Smooth muscle cell (in vitro differentiated cells): Measurements from ENCODE around the gene ROPN1L. TPM values are rescaled to one million over a fixed set of nuclear protein-coding genes. Genes with fewer than 3 reads are reported as not detected.

Source experiments
- DNase-seq: peaks from one replicate; lab custom pipeline; 2025; ENCODE audit not compliant: unreplicated experiment; lab: John Stamatoyannopoulos, UW
- H2AFZ ChIP-seq: fragments of 200-600 bp; sonication (generic); 2 replicates; pipeline ENCODE4 v1.6.0; 2016; ENCODE audit warnings: antibody characterized with exemption, low read depth, mild to moderate bottlenecking
- H3F3A ChIP-seq: fragments of 200-600 bp; sonication (generic); 2 replicates; pipeline ENCODE4 v1.6.0; 2017; ENCODE audit warnings: antibody characterized with exemption, low read depth
- H3K27ac ChIP-seq: fragments of 200-600 bp; sonication (generic); 2 replicates; pipeline ENCODE4 v1.5.1; 2016; ENCODE audit warnings: low read depth, mild to moderate bottlenecking
- H3K27me3 ChIP-seq: fragments of 200-600 bp; sonication (generic); 2 replicates; pipeline ENCODE4 v1.6.1; 2016; ENCODE audit warnings: low read depth, mild to moderate bottlenecking
- H3K36me3 ChIP-seq: fragments of 200-600 bp; sonication (generic); 2 replicates; pipeline ENCODE4 v1.5.1; 2016; ENCODE audit warnings: low read depth
- H3K4me1 ChIP-seq: fragments of 200-600 bp; sonication (generic); 2 replicates; pipeline ENCODE4 v1.5.1; 2016; ENCODE audit warnings: low read depth
- H3K4me2 ChIP-seq: fragments of 200-600 bp; sonication (generic); 2 replicates; pipeline ENCODE4 v1.6.0; 2016; ENCODE audit warnings: mild to moderate bottlenecking
- H3K4me3 ChIP-seq: fragments of 200-600 bp; sonication (generic); 2 replicates; pipeline ENCODE4 v1.5.1; 2016; ENCODE audit warnings: mild to moderate bottlenecking
- H3K79me2 ChIP-seq: fragments of 200-600 bp; sonication (generic); 2 replicates; pipeline ENCODE4 v1.6.0; 2016; ENCODE audit warnings: low read depth, mild to moderate bottlenecking
- H3K9ac ChIP-seq: fragments of 200-600 bp; sonication (generic); 2 replicates; pipeline ENCODE4 v1.6.0; 2016; ENCODE audit warnings: low read depth
- H3K9me3 ChIP-seq: fragments of 200-600 bp; sonication (generic); replicated peaks from 2 replicates; pipeline ENCODE4 v1.5.1; 2016; ENCODE audit warnings: low read depth
- H4K20me1 ChIP-seq: fragments of 200-600 bp; sonication (generic); 2 replicates; pipeline ENCODE4 v1.6.0; 2016; ENCODE audit warnings: low read depth
- CTCF ChIP-seq: fragments of 200-600 bp; sonication (generic); IDR thresholded peaks from 2 replicates; pipeline ENCODE4 v1.5.1; 2017; ENCODE audit warnings: borderline replicate concordance, mild to moderate bottlenecking, antibody characterized with exemption; ENCODE audit not compliant: insufficient read depth, poor library complexity, severe bottlenecking
- WGBS: methylation state at CpG from one replicate; pipeline ENCODE4 v1.1.7; 2016; ENCODE audit warnings: low lambda C conversion rate; 5-methylcytosine and 5-hydroxymethylcytosine counted together
- polyA plus RNA-seq: library from polyadenylated mRNA; unstranded; fragments of >200 nt; fragmentation: Nextera tagmentation; extraction: Ambion mirVana; gene quantifications from 2 replicates; pipeline ENCODE4 v1.2.1, GENCODE V29; 2016
- total RNA-seq: library from RNA; depleted of rRNA; stranded (reverse); fragments of >200 nt; gene quantifications from 2 replicates; pipeline ENCODE4 v1.2.3, GENCODE V29; 2014

ROPN1L gene
- total and polyA plus RNA-seq, 2 experiments from 2014 or later = 3.0 TPM; not detected in 1

- H3K9me3 ChIP-seq = no peaks in the 10 kb centered on the region
- no peaks in the 10 kb centered on the region for H3K4me1 ChIP-seq
- no peak overlapping the region for H3K27ac ChIP-seq
- H3F3A ChIP-seq = peaks cover 14% of the 10 kb centered on the region
- peaks cover 4% of the 10 kb centered on the region for H3K27me3 ChIP-seq
- H3K4me3 ChIP-seq = peak overlapping the region; percentile 67
- DNase-seq = no peak
- WGBS = 21% methylated on average over 4 of the region's 4 CpGs
- H3K79me2 ChIP-seq = no peaks in the 10 kb centered on the region
- H4K20me1 ChIP-seq = no peaks in the 10 kb centered on the region
- H3K9ac ChIP-seq = no peak overlapping the region
- H3K4me2 ChIP-seq = peak overlapping the region; percentile 89
- H3K36me3 ChIP-seq = no peaks in the 10 kb centered on the region
- no peak overlapping the region for H2AFZ ChIP-seq
- no peak for TF ChIP-seq CTCF
Observed at GRCh38 chr5:10442576-10442975, 897 bp downstream of the ROPN1L start.

- no peak overlapping the region for H3K4me3 ChIP-seq
- no peaks in the 10 kb centered on the region for H4K20me1 ChIP-seq
- H3K4me1 ChIP-seq = no peaks in the 10 kb centered on the region
- WGBS = 91% methylated on average over 8 of the region's 8 CpGs
- no peak overlapping the region for H3K9ac ChIP-seq
- no peak for TF ChIP-seq CTCF
- no peak overlapping the region for H2AFZ ChIP-seq
- H3K27ac ChIP-seq = no peak overlapping the region
- H3K36me3 ChIP-seq = no peaks in the 10 kb centered on the region
- DNase-seq = no peak
- H3K9me3 ChIP-seq = no peaks in the 10 kb centered on the region
- H3F3A ChIP-seq = peaks cover 4% of the 10 kb centered on the region
- H3K4me2 ChIP-seq = no peak overlapping the region
- H3K79me2 ChIP-seq = no peaks in the 10 kb centered on the region
- H3K27me3 ChIP-seq = peaks cover 4% of the 10 kb centered on the region
Observed at GRCh38 chr5:10445352-10445751, 3.7 kb downstream of the ROPN1L start.

- Histone ChIP-seq H4K20me1 (no peaks in the 10 kb centered on the region), H3K27ac (no peak overlapping the region), H3K36me3 (no peaks in the 10 kb centered on the region), H3K4me1 (no peaks in the 10 kb centered on the region), H3F3A (peaks cover 4% of the 10 kb centered on the region), H3K27me3 (peaks cover 4% of the 10 kb centered on the region), H3K4me2 (no peak overlapping the region), H3K9ac (no peak overlapping the region), H3K79me2 (no peaks in the 10 kb centered on the region), H3K9me3 (no peaks in the 10 kb centered on the region), H3K4me3 (no peak overlapping the region), H2AFZ (no peak overlapping the region)
- WGBS = 84% methylated on average over 7 of the region's 7 CpGs
- no peak for TF ChIP-seq CTCF
- no peak for DNase-seq
Observed at GRCh38 chr5:10446490-10446889, 4.8 kb downstream of the ROPN1L start.

GRCh38 chr5:10447041-10447440 is 5.4 kb downstream of the ROPN1L start:
- no peaks in the 10 kb centered on the region for H3K36me3 ChIP-seq
- no peak for DNase-seq
- no peaks in the 10 kb centered on the region for H3K4me1 ChIP-seq
- no peak overlapping the region for H2AFZ ChIP-seq
- H3F3A ChIP-seq = peaks cover 3% of the 10 kb centered on the region
- 92% methylated on average over 4 of the region's 4 CpGs for WGBS
- H4K20me1 ChIP-seq = no peaks in the 10 kb centered on the region
- no peak for TF ChIP-seq CTCF
- H3K27ac ChIP-seq = no peak overlapping the region
- H3K9me3 ChIP-seq = no peaks in the 10 kb centered on the region
- H3K79me2 ChIP-seq = no peaks in the 10 kb centered on the region
- no peak overlapping the region for H3K9ac ChIP-seq
- no peak overlapping the region for H3K4me2 ChIP-seq
- H3K27me3 ChIP-seq = peaks cover 4% of the 10 kb centered on the region
- H3K4me3 ChIP-seq = no peak overlapping the region
